IPS-20b (cell line): ENCODE measurements around the gene PLA2G2F.
A peak's percentile ranks its signal among the peaks of the same experiment; 100 is the strongest.

Experiments
- H3K27ac ChIP-seq: one replicate; pipeline ENCODE4 v1.5.1; 2013; ENCODE audit warnings: low read length
- H3K27me3 ChIP-seq: 2 replicates; pipeline ENCODE4 v1.6.1; 2013; ENCODE audit warnings: mild to moderate bottlenecking, low read length, inconsistent platforms; ENCODE audit not compliant: insufficient read depth
- H3K36me3 ChIP-seq: 2 replicates; pipeline ENCODE4 v1.6.1; 2013; ENCODE audit warnings: low read depth, mild to moderate bottlenecking, inconsistent platforms, low read length, moderate library complexity; ENCODE audit not compliant: insufficient read depth
- H3K4me1 ChIP-seq: 2 replicates; pipeline ENCODE4 v1.6.1; 2013; ENCODE audit warnings: mild to moderate bottlenecking, control low read depth, inconsistent platforms, low read length, moderate library complexity; ENCODE audit not compliant: insufficient read depth
- H3K4me3 ChIP-seq: 2 replicates; pipeline ENCODE4 v1.5.1; 2013; ENCODE audit warnings: mild to moderate bottlenecking, low read length, inconsistent platforms
- H3K9ac ChIP-seq: 2 replicates; pipeline ENCODE4 v1.6.1; 2013; ENCODE audit warnings: low read depth, mild to moderate bottlenecking, inconsistent platforms, low read length, moderate library complexity
- H3K9me3 ChIP-seq: 2 replicates; pipeline ENCODE4 v1.6.1; 2013; ENCODE audit warnings: mild to moderate bottlenecking, low read depth, low read length, inconsistent platforms; ENCODE audit not compliant: insufficient read depth

PLA2G2F gene

DNA sequence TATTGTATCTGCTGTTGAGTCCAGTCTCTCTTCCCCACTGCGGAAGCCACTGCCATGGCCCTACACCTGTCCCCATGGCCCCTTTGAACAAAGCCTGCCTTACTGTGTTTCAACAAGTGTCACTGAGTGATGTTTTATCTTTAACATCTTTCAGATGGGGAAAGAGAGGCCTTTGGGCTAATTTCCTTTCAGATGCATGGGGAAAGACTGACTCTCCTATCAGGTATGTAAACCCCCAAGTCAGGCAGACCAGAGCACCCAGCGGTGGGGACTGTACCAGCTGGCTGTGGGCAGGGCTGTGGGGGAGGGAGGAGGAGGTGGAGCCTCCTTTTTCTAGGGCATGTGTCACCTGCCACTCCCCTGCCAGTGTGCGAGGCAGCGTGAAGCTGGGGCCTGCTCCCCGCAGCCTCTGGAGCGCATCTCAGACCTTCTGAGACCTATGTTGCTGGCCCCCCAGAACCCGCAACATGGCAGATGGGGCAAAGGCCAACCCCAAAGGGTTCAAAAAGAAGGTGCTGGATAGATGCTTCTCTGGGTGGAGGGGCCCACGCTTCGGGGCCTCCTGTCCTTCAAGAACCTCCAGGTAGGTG lies at the start of gene PLA2G2F:
PLA2G2F (plus strand) TSS at position 363 of the 590 bp plus-strand sequence; CDS start at position 468, 105 bp downstream.
- Histone ChIP-seq H3K27ac (no peak within 1 kb of the TSS), H3K9me3 (no peaks in the 10 kb centered on the region), H3K4me3 (no peak within 1 kb of the TSS), H3K9ac (no peak within 1 kb of the TSS), H3K4me1 (no peaks in the 10 kb centered on the region), H3K27me3 (no peaks in the 10 kb centered on the region), H3K36me3 (no peaks in the 10 kb centered on the region)

DNA sequence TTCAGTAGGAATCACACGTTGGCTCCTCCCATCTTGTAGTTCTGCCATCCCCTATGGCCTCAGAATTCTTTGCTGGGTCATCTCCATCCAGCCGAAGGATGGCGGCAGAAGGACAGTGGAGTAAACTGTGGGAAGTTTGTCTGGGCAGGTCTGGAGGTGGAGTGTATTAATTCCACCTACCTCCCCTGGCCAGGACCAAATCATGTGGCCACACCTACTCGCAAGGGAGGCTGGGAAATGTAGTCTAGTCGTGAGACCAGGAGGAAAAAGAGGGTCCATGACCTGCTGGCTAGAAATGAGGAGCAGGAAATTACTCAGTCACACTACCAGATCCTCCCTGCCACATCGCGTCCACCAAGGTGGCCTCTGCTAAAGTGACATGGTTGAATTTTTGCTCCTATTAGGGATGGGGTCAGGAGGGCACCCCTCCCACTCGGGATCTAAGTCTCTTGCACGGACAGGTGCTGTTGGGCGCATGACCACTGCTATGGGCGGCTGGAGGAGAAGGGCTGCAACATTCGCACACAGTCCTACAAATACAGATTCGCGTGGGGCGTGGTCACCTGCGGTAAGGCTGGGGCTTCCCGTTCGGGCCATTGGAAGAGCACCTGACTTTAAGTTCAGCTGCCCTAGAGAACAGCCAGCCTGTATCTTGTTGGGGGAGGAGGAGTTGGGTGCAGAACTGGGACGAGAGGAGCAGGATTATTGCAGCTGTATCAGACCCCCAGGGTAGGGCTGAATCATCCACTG lies 49.6 kb upstream of the PLA2G2F start:
- Histone ChIP-seq H3K27ac (no peak overlapping the region), H3K4me3 (no peak overlapping the region), H3K36me3 (no peaks in the 10 kb centered on the region), H3K27me3 (no peaks in the 10 kb centered on the region), H3K9ac (no peak overlapping the region), H3K9me3 (peaks cover 11% of the 10 kb centered on the region; the same call in 1 of the 2 replicates), H3K4me1 (no peaks in the 10 kb centered on the region)

DNA sequence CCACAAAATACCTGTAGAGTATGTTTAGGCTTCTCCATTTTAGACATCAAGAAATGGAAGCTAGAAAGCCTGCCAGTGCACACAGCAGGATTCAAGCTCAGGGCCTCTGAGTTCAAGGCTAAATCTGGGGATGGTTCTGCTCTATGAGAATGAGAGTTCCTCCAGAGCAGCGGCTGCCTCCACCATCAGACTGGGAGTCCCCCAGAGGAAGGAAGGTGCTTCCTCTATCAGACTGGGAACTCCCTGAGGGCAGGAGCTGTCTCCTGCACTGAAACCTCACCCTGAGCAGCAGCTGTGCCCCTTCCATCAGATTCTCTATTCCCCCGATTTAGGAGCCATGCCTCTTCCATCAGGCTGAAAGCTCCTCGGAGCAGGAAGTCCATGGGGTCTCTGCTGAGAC lies 49.0 kb upstream of the PLA2G2F start:
- no peak overlapping the region for H3K9ac ChIP-seq
- H3K4me3 ChIP-seq: no peak overlapping the region
- no peaks in the 10 kb centered on the region for H3K27me3 ChIP-seq
- H3K9me3 ChIP-seq: peaks cover 17% of the 10 kb centered on the region
- H3K4me1 ChIP-seq: no peaks in the 10 kb centered on the region
- no peak overlapping the region for H3K27ac ChIP-seq
- no peaks in the 10 kb centered on the region for H3K36me3 ChIP-seq

GRCh38 chr1:20090641-20091040 lies 48.5 kb upstream of the PLA2G2F start:
- Histone ChIP-seq H3K27me3 (no peaks in the 10 kb centered on the region), H3K9ac (no peak overlapping the region), H3K4me1 (no peaks in the 10 kb centered on the region), H3K36me3 (no peaks in the 10 kb centered on the region), H3K27ac (no peak overlapping the region), H3K4me3 (no peak overlapping the region), H3K9me3 (peaks cover 22% of the 10 kb centered on the region)

DNA sequence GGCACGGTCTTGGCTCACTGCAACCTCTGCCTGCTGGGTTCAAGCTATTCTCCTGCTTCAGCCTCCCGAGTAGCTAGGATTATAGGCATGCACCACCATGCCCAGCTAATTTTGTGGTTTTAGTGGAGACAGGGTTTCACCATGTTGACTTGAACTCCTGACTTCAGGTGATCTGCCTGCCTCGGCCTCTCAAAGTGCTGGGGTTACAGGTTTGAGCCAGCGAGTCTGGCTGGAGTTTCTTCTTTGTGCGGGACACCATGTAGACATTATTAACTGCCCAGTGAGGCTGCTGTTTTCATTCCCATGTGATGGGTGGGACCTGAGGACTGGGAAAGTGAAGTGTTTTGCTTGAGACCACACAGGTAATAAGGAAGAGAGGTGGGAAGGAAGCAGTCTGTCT lies 45.8 kb upstream of the PLA2G2F start:
- H3K27me3 ChIP-seq: no peaks in the 10 kb centered on the region
- H3K9ac ChIP-seq: no peak overlapping the region
- peaks cover 46% of the 10 kb centered on the region for H3K9me3 ChIP-seq
- H3K4me3 ChIP-seq: no peak overlapping the region
- H3K36me3 ChIP-seq: no peaks in the 10 kb centered on the region
- no peak overlapping the region for H3K27ac ChIP-seq
- H3K4me1 ChIP-seq: no peaks in the 10 kb centered on the region

GRCh38 chr1:20093940-20094391 lies 45.2 kb upstream of the PLA2G2F start:
- no peaks in the 10 kb centered on the region for H3K4me1 ChIP-seq
- peaks cover 46% of the 10 kb centered on the region for H3K9me3 ChIP-seq
- H3K9ac ChIP-seq: no peak overlapping the region
- H3K36me3 ChIP-seq: no peaks in the 10 kb centered on the region
- no peak overlapping the region for H3K27ac ChIP-seq
- no peak overlapping the region for H3K4me3 ChIP-seq
- no peaks in the 10 kb centered on the region for H3K27me3 ChIP-seq

GRCh38 chr1:20095564-20096434 lies 43.3 kb upstream of the PLA2G2F start:
- H3K4me1 ChIP-seq: no peaks in the 10 kb centered on the region
- peaks cover 46% of the 10 kb centered on the region for H3K9me3 ChIP-seq
- no peak overlapping the region for H3K9ac ChIP-seq
- H3K27me3 ChIP-seq: no peaks in the 10 kb centered on the region
- no peaks in the 10 kb centered on the region for H3K36me3 ChIP-seq
- H3K4me3 ChIP-seq: peak overlapping the region; percentile 14; the same call in 1 of the 2 replicates
- H3K27ac ChIP-seq: no peak overlapping the region

DNA sequence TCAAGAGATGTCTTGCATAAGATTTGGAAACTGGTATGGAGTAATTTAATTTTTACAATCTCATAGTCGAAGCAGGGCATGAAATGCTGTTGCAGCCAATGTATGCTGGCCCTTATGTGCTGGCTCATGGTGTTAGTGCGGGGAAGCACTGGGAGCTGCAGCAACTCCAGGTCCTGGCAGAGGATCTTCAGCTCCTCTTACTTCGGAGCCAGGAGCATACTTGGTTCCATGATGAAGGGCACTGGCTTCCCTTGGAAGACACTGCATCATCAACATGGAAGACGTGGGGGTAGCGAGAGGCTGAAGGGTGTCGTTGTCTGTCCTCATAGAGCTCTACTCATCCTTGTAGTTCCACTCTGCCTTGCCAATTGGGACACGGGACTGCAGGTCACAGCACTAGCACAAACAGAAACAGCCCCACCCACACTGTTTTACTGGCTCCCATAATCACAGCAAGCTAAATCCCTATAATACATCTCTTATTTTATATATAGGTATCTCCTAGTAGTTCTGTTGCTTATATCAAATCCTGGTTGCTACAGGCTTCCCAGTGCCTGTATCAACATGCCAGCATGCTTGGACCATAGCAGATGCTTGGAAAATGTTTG lies 42.2 kb upstream of the PLA2G2F start:
- Histone ChIP-seq H3K9ac (no peak overlapping the region), H3K27ac (no peak overlapping the region), H3K4me3 (no peak overlapping the region), H3K4me1 (no peaks in the 10 kb centered on the region), H3K36me3 (no peaks in the 10 kb centered on the region), H3K9me3 (peaks cover 46% of the 10 kb centered on the region), H3K27me3 (no peaks in the 10 kb centered on the region)

GRCh38 chr1:20099533-20099932 lies 39.6 kb upstream of the PLA2G2F start:
- Histone ChIP-seq H3K27ac (no peak overlapping the region), H3K9ac (no peak overlapping the region), H3K4me3 (no peak overlapping the region), H3K27me3 (no peaks in the 10 kb centered on the region), H3K9me3 (peaks cover 35% of the 10 kb centered on the region), H3K4me1 (no peaks in the 10 kb centered on the region), H3K36me3 (no peaks in the 10 kb centered on the region)

DNA sequence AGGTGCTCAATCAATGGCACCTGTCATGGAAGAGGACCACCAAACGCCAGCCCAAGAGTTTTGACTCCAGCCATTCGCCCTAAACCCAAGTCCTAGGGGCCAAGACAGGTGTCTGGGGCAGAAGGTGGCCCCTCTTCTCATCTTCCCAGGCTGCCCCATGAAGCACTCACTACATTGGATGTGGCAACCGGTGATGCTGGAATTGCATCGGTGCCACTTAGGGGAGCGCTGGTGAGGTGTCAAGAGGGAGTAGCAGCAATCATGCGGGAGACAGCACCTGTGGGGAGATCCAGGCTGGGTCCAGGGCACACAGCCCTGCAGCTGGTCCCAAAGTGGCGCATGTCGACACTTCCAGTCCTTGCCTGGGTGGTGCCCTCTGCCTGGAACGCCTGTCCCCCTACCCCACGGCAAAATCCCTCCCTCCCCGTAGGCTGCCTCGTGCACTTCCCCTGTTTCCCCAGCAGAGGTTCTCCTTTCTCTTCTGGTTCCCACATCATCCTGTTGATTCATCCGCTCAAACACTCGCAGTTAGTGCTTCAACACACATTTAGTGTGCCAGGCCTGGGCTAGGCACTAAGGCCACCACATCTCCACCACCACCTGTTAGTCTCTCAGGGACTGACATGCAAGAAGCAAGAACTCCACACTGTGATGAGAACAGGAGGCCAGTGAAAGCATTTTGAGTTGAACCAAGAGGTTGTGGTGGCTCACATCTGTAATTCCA lies 38.3 kb upstream of the PLA2G2F start:
- no peaks in the 10 kb centered on the region for H3K36me3 ChIP-seq
- peaks cover 23% of the 10 kb centered on the region for H3K9me3 ChIP-seq
- no peak overlapping the region for H3K4me3 ChIP-seq
- no peak overlapping the region for H3K27ac ChIP-seq
- no peak overlapping the region for H3K9ac ChIP-seq
- H3K4me1 ChIP-seq: no peaks in the 10 kb centered on the region
- no peaks in the 10 kb centered on the region for H3K27me3 ChIP-seq

DNA sequence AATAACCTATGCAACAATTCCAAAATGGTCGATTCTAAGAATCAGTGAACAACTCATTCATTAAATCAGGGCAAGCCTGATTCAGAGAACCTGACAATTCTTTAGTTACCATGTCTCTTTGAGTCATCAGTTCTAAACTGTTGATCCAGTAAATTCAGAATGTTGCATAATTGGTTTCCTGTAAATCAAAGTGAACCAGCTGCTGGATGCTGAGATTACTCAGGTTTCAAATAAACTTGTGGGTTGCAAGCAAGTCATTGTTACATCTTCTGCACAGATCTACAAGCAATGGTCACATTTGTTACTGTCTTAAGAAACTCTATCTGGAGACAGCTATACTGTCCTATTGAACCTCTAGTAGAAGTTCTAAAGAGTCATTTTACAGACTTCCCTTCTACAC lies 36.2 kb upstream of the PLA2G2F start:
- Histone ChIP-seq H3K9me3 (peaks cover 2% of the 10 kb centered on the region), H3K4me3 (no peak overlapping the region), H3K36me3 (no peaks in the 10 kb centered on the region), H3K4me1 (no peaks in the 10 kb centered on the region), H3K27me3 (no peaks in the 10 kb centered on the region), H3K27ac (no peak overlapping the region), H3K9ac (no peak overlapping the region)
